ENCODE measurements around the gene SEC16B. TPM values are rescaled to one million over a fixed set of nuclear protein-coding genes. Genes with fewer than 3 reads are reported as not detected.

Gene SEC16B
- total RNA-seq, 2 donors from 2014 or later: 0.90 to 1.7 TPM

GRCh38 chr1:177913762-177914540 is 55.9 kb downstream of the SEC16B start:
- WGBS, 2 experiments (ENCODE audit: insufficient coverage in 1 of 2, insufficient read length in 1 of 2): 38 to 53% methylated on average over 3 to 4 of the region's 4 CpGs
- Histone ChIP-seq H3K9me3 (ENCODE audit: control insufficient read depth, low read length) (no peaks in the 10 kb centered on the region), H3K4me3 (ENCODE audit: low read length) (no peak overlapping the region), H3K27me3 (ENCODE audit: control insufficient read depth, insufficient read depth, low read length, poor library complexity, severe bottlenecking) (peaks cover 8% of the 10 kb centered on the region), H3K27ac (ENCODE audit: low read depth, low read length) (no peak overlapping the region), H3K9ac (ENCODE audit: extremely low read depth, low read length, poor library complexity, severe bottlenecking) (no peak overlapping the region), H3K4me1 (ENCODE audit: control insufficient read depth, insufficient read depth, low read length) (peaks cover 3% of the 10 kb centered on the region), H3K36me3 (ENCODE audit: control insufficient read depth, insufficient read depth, low read length) (no peaks in the 10 kb centered on the region)
- Mint-ChIP-seq H3K4me1 (peaks cover 8% of the 10 kb centered on the region), H3K27me3 (ENCODE audit: insufficient read depth) (peaks cover 9% of the 10 kb centered on the region), H3K27ac (no peak overlapping the region), H3K36me3 (ENCODE audit: low read depth) (no peaks in the 10 kb centered on the region), H3K9me3 (no peaks in the 10 kb centered on the region), H3K4me3 (no peak overlapping the region)
- TF ChIP-seq, protein P1, sequence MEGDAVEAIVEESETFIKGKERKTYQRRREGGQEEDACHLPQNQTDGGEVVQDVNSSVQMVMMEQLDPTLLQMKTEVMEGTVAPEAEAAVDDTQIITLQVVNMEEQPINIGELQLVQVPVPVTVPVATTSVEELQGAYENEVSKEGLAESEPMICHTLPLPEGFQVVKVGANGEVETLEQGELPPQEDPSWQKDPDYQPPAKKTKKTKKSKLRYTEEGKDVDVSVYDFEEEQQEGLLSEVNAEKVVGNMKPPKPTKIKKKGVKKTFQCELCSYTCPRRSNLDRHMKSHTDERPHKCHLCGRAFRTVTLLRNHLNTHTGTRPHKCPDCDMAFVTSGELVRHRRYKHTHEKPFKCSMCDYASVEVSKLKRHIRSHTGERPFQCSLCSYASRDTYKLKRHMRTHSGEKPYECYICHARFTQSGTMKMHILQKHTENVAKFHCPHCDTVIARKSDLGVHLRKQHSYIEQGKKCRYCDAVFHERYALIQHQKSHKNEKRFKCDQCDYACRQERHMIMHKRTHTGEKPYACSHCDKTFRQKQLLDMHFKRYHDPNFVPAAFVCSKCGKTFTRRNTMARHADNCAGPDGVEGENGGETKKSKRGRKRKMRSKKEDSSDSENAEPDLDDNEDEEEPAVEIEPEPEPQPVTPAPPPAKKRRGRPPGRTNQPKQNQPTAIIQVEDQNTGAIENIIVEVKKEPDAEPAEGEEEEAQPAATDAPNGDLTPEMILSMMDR (conservative IDR thresholded peaks at IDR 0.05): peak; percentile 82
- peak; percentile 80 for DNase-seq

GRCh38 chr1:177912991-177913390 is 56.9 kb downstream of the SEC16B start:
- peaks cover 8% of the 10 kb centered on the region for H3K27me3 ChIP-seq (ENCODE audit: control insufficient read depth, insufficient read depth, low read length, poor library complexity, severe bottlenecking)
- Mint-ChIP-seq H3K4me1 (no peaks in the 10 kb centered on the region), H3K27me3 (ENCODE audit: insufficient read depth) (peaks cover 10% of the 10 kb centered on the region), H3K36me3 (ENCODE audit: low read depth) (no peaks in the 10 kb centered on the region), H3K9me3 (no peaks in the 10 kb centered on the region), H3K4me3 (no peak overlapping the region), H3K27ac (no peak overlapping the region)
- H3K4me1 ChIP-seq (ENCODE audit: control insufficient read depth, insufficient read depth, low read length): no peaks in the 10 kb centered on the region
- TF ChIP-seq, protein P1 (conservative IDR thresholded peaks at IDR 0.05): no peak
- 62 to 82% methylated on average over 2 to 3 of the region's 3 CpGs for WGBS, 2 experiments (ENCODE audit: insufficient coverage in 1 of 2, insufficient read length in 1 of 2)
- no peak overlapping the region for H3K27ac ChIP-seq (ENCODE audit: low read depth, low read length)
- no peaks in the 10 kb centered on the region for H3K36me3 ChIP-seq (ENCODE audit: control insufficient read depth, insufficient read depth, low read length)
- DNase-seq: no peak
- H3K9me3 ChIP-seq (ENCODE audit: control insufficient read depth, low read length): no peaks in the 10 kb centered on the region
- no peak overlapping the region for H3K4me3 ChIP-seq (ENCODE audit: low read length)
- H3K9ac ChIP-seq (ENCODE audit: extremely low read depth, low read length, poor library complexity, severe bottlenecking): no peak overlapping the region

DNA sequence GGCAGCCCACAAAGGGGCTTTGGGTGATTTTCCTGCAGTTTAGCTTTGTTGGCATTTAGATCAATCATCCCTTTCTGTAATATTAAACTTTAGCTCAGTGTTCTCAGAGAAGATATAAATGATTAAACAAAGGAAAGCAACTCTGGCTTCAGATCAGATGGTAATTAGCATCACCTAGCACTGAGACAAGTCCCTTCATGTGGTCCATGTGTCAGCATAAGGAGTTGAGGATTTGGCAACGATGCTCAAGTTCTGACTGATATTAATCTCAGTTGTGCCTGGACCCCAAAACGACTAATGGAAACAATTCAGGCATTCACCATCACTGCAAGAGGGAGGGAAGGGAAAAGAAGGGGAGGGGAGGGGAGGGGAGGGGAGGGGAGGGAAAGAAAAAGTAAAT is 60.4 kb downstream of the SEC16B start:
- DNase-seq: no peak
- no peak overlapping the region for H3K9ac ChIP-seq (ENCODE audit: extremely low read depth, low read length, poor library complexity, severe bottlenecking)
- WGBS, 2 experiments (ENCODE audit: insufficient coverage in 1 of 2, insufficient read length in 1 of 2): 82% methylated on average over 2 of the region's 2 CpGs; no CpG with 5 or more reads in 1 of the 2 experiments
- Mint-ChIP-seq H3K27me3 (ENCODE audit: insufficient read depth) (peaks cover 10% of the 10 kb centered on the region), H3K4me3 (no peak overlapping the region), H3K27ac (no peak overlapping the region), H3K36me3 (ENCODE audit: low read depth) (no peaks in the 10 kb centered on the region), H3K4me1 (no peaks in the 10 kb centered on the region), H3K9me3 (no peaks in the 10 kb centered on the region)
- H3K36me3 ChIP-seq (ENCODE audit: control insufficient read depth, insufficient read depth, low read length): no peaks in the 10 kb centered on the region
- H3K27me3 ChIP-seq (ENCODE audit: control insufficient read depth, insufficient read depth, low read length, poor library complexity, severe bottlenecking): peaks cover 8% of the 10 kb centered on the region
- H3K4me3 ChIP-seq (ENCODE audit: low read length): no peak overlapping the region
- no peaks in the 10 kb centered on the region for H3K9me3 ChIP-seq (ENCODE audit: control insufficient read depth, low read length)
- H3K27ac ChIP-seq (ENCODE audit: low read depth, low read length): no peak overlapping the region
- H3K4me1 ChIP-seq (ENCODE audit: control insufficient read depth, insufficient read depth, low read length): no peaks in the 10 kb centered on the region
- TF ChIP-seq, protein P1 (conservative IDR thresholded peaks at IDR 0.05): no peak

Data from endodermal cell (in vitro differentiated cells).